ENCODE data around the gene P3H2. TPM values are rescaled to one million over a fixed set of nuclear protein-coding genes. Genes with fewer than 3 reads are reported as not detected.

Gene P3H2
- total RNA-seq, 1 experiment from 2014 or later: 82.2 TPM

DNA sequence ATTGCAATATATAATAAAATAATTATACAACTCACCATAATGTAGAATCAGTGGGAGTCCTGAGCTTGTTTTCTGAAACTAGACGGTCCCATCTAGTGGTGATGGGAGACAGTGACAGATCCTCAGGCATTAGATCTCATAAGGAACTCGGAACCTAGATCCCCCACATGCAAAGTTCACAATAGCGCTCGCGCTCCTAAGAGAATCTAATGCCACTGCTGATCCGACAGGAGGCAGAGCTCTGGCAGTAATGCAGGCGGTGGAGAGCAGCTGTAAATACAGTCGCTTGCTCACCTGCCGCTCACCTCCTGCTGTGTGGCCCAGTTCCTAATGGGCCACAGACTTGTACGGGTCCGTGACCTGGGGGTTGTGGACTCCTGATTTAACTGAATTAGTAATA lies 87.8 kb downstream of the P3H2 start:
- Histone ChIP-seq H3K27ac (ENCODE audit: low read length) (peak overlapping the region; percentile 52; the same call in 1 of the 2 replicates), H3K27me3 (ENCODE audit: control insufficient read depth, insufficient read depth, low read length) (no peaks in the 10 kb centered on the region), H3K4me3 (ENCODE audit: low read depth in 2 of 2, low read length in 2 of 2) (no peak overlapping the region), H3K36me3 (ENCODE audit: control insufficient read depth, insufficient read depth, low read length) (no peaks in the 10 kb centered on the region), H3K4me1 (ENCODE audit: control insufficient read depth, insufficient read depth, low read length) (peaks cover 10% of the 10 kb centered on the region), H3K9me3 (ENCODE audit: control insufficient read depth, insufficient read depth, low read depth, low read length) (no peaks in the 10 kb centered on the region)
- TF ChIP-seq, protein P1, sequence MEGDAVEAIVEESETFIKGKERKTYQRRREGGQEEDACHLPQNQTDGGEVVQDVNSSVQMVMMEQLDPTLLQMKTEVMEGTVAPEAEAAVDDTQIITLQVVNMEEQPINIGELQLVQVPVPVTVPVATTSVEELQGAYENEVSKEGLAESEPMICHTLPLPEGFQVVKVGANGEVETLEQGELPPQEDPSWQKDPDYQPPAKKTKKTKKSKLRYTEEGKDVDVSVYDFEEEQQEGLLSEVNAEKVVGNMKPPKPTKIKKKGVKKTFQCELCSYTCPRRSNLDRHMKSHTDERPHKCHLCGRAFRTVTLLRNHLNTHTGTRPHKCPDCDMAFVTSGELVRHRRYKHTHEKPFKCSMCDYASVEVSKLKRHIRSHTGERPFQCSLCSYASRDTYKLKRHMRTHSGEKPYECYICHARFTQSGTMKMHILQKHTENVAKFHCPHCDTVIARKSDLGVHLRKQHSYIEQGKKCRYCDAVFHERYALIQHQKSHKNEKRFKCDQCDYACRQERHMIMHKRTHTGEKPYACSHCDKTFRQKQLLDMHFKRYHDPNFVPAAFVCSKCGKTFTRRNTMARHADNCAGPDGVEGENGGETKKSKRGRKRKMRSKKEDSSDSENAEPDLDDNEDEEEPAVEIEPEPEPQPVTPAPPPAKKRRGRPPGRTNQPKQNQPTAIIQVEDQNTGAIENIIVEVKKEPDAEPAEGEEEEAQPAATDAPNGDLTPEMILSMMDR (IDR thresholded peaks at IDR 0.05): peak; percentile 25
- TF ChIP-seq SIN3A (IDR thresholded peaks at IDR 0.05; ENCODE audit: borderline replicate concordance, insufficient read depth, low read depth, low read length): no peak
- intact Hi-C loops (cut with micrococcal nuclease; ENCODE audit: unreplicated experiment) (no loop called here), in situ Hi-C loops (cut with HindIII; ENCODE audit: low pct_unique_long_range_greater_than_20kb, low sequenced_read_pairs) (no loop called here)
- ChIA-PET CTCF (interaction anchor here (0.6 to 0.9 kb wide), 2 partner anchors 41 to 72 kb away, joined by 3 read pairs; no protein-coding TSS in a partner anchor), POLR2A (no interaction called here)
- DNase-seq (ENCODE audit: low read depth, low spot score) (no peak), ATAC-seq (0 out of 2 replicates have a peak, but pooled peaks have one; percentile 42)
- no TSS peak for BruUV-seq (replicated peaks)

DNA sequence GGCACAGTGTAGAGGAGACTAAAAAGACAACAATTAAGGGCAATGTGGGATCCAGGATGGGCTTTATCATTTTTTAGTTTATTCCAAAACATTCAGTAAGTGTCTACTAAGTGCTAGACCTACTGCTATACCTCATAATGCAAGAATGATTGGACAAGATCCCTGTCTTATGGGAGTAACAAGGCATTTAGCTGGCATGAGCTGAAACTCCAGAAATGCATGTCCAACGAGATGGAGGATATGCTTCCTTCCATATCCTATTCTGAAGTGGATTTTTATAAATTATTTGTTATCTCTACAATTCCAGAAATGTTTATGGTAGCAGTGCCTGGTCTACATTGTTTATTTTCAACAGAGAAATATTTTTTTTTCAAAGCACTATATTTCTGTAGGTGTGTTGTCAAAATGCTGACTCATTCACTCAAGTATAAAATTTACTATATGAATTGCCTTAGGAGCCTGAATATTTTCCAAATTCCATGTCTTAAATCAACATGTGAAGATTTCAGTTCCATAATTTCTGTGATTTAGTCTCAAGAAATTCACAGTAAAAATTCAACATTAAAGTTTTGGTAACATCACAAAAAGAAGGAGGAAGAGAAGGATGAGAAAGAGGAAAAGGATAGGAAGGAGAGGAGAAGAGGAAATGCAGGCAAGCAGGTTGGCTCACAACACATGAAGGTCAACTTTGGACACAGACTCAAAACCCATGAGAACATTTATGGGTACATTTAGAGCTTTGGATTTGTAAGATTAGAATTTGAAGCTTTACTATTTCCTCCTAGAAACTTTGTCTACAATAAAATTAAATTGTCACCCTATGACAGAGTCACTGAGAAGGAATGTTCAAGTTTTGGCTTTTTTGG lies 88.6 kb downstream of the P3H2 start:
- peaks cover 10% of the 10 kb centered on the region for H3K4me1 ChIP-seq (ENCODE audit: control insufficient read depth, insufficient read depth, low read length)
- CTCF ChIA-PET: interaction anchor here (0.6 to 0.9 kb wide), 3 partner anchors 42 to 585 kb away, joined by 3 read pairs; no protein-coding TSS in a partner anchor
- no peak overlapping the region for H3K4me3 ChIP-seq (ENCODE audit: low read depth in 2 of 2, low read length in 2 of 2)
- no peaks in the 10 kb centered on the region for H3K36me3 ChIP-seq (ENCODE audit: control insufficient read depth, insufficient read depth, low read length)
- intact Hi-C loops (cut with micrococcal nuclease; ENCODE audit: unreplicated experiment): no loop called here
- ATAC-seq (peak; percentile 45; the same call in 1 of the 2 replicates), DNase-seq (ENCODE audit: low read depth, low spot score) (no peak)
- H3K9me3 ChIP-seq (ENCODE audit: control insufficient read depth, insufficient read depth, low read depth, low read length): no peaks in the 10 kb centered on the region
- POLR2A ChIA-PET: no interaction called here
- in situ Hi-C loops (cut with HindIII; ENCODE audit: low pct_unique_long_range_greater_than_20kb, low sequenced_read_pairs): no loop called here
- TF ChIP-seq SIN3A (IDR thresholded peaks at IDR 0.05; ENCODE audit: borderline replicate concordance, insufficient read depth, low read depth, low read length) (no peak), POLR2AphosphoS5 (IDR thresholded peaks at IDR 0.05; ENCODE audit: low read depth, low read length) (no peak), TCF7L2 (IDR thresholded peaks at IDR 0.05; ENCODE audit: low read depth, low read length) (no peak)
- TF ChIP-seq, protein P1 (IDR thresholded peaks at IDR 0.05): no peak
- TF ChIP-seq, protein P2, sequence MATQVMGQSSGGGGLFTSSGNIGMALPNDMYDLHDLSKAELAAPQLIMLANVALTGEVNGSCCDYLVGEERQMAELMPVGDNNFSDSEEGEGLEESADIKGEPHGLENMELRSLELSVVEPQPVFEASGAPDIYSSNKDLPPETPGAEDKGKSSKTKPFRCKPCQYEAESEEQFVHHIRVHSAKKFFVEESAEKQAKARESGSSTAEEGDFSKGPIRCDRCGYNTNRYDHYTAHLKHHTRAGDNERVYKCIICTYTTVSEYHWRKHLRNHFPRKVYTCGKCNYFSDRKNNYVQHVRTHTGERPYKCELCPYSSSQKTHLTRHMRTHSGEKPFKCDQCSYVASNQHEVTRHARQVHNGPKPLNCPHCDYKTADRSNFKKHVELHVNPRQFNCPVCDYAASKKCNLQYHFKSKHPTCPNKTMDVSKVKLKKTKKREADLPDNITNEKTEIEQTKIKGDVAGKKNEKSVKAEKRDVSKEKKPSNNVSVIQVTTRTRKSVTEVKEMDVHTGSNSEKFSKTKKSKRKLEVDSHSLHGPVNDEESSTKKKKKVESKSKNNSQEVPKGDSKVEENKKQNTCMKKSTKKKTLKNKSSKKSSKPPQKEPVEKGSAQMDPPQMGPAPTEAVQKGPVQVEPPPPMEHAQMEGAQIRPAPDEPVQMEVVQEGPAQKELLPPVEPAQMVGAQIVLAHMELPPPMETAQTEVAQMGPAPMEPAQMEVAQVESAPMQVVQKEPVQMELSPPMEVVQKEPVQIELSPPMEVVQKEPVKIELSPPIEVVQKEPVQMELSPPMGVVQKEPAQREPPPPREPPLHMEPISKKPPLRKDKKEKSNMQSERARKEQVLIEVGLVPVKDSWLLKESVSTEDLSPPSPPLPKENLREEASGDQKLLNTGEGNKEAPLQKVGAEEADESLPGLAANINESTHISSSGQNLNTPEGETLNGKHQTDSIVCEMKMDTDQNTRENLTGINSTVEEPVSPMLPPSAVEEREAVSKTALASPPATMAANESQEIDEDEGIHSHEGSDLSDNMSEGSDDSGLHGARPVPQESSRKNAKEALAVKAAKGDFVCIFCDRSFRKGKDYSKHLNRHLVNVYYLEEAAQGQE (IDR thresholded peaks at IDR 0.05; ENCODE audit: insufficient read depth in 1 of 2, low read depth in 2 of 2, low read length in 1 of 2): no peak
- no TSS peak for BruUV-seq (replicated peaks)
- H3K27me3 ChIP-seq (ENCODE audit: control insufficient read depth, insufficient read depth, low read length): no peaks in the 10 kb centered on the region
- H3K27ac ChIP-seq (ENCODE audit: low read length): peak overlapping the region; percentile 52; the same call in 1 of the 2 replicates

Measured in Panc1 (cell line).